Stimulated activated CD8-positive, alpha-beta memory T cell treated with anti-CD3 and anti-CD28 coated beads, Interleukin-15, amount 100 ng/mL, for 48 hours (primary cell): ENCODE results near the gene ST3GAL4.

ENCODE experiments used
- DNase-seq, 2 donors: peaks; one replicate each; pipeline ENCODE4 v3.0.0-alpha.2; 2020; ENCODE audit warnings: low read depth in 2 of 2

ST3GAL4 gene

GRCh38 chr11:126450198-126450597 lies 94.7 kb downstream of the ST3GAL4 start:
- DNase-seq = no peak

DNA sequence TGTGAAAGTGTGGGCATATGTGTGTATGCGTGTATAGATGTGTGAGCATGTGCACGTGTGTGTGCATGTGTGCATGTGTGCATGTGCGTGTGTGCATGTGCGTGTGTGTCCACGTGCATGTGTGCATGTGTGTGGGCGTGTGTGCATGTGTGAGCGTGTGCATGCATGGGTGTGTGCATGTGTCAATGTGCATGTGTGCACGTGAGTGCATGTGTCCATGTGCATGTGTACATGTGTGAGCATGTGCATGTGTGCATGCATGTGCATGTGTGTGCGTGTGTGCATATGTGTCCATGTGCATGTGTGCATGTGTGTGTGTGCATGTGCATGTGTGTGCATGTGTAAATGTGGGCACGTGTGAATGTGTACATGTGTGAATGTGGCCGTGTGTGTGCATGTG lies 95.3 kb downstream of the ST3GAL4 start:
- DNase-seq = no peak

GRCh38 chr11:126451211-126451802 lies 95.8 kb downstream of the ST3GAL4 start:
- DNase-seq = no peak

DNA sequence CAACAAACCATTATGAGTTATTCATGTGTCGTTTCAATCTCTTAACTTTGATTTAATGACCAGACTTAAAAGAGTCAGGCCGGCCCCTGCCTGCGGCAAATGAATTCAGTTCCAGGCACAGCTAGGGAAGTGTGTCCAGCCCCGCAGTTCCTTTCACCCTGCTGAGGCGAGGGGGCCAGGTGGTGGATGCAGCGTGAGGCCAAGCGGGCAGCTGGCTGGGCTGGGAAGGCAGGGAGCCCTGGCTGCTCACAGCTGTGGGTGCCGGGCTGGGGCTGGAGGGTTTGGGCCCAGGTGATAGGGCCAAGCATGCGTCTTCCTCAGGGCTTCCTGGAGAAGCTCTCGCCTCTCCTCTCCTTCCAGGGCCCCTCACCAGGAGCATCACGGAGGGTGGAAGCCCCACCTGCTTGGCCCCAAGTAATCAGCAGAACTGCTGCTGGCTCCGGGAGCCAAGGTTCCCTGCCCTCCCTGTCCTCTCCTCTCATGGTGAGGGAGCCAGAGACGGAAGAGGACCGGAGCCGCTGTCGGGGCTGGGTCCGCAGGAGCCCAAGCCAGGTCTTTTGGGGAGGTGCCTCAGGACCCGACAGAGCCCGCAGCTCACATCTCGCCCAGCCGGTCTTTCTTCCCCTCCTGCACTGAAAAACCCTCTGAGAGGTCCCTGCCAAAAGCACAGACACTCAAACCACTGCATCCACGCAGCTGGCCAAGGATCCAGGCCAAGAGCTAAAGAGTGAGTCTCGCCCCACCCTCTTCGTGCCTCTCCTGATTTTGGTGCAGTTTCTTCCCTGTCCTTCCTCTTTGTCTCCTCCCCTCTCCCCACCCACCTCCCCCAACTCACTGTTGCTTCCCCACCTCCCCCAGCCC lies 97.0 kb downstream of the ST3GAL4 start:
- no peak for DNase-seq

- no peak for DNase-seq
Measured at GRCh38 chr11:126456089-126456488, 100.6 kb downstream of the ST3GAL4 start.

- DNase-seq = no peak
Measured at GRCh38 chr11:126456783-126457542, 101.5 kb downstream of the ST3GAL4 start.

GRCh38 chr11:126457817-126458216 lies 102.3 kb downstream of the ST3GAL4 start:
- DNase-seq = no peak

- DNase-seq = no peak
Measured at GRCh38 chr11:126459691-126460281, 104.3 kb downstream of the ST3GAL4 start.

GRCh38 chr11:126460417-126461095 lies 105.1 kb downstream of the ST3GAL4 start:
- no peak for DNase-seq

DNA sequence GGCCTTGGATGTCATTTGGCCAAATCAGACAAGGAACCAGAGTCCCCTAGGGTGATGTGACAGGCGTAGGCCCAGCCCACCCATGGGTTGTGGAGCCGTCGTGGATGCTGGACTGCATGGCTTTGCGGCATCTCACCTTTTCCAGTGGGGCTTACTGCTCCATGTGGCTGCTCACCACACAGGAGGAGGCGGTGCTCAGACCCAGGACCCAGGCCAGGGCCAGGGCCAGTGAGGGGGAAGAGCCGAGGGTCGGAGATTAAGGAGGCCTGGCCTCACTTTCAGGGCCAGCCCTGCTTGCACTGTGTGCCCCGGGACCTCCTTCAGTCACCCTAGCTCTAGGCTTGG lies 105.6 kb downstream of the ST3GAL4 start:
- no peak for DNase-seq

- no peak for DNase-seq
Measured at GRCh38 chr11:126461996-126462395, 106.5 kb downstream of the ST3GAL4 start.

- DNase-seq = no peak
Measured at GRCh38 chr11:126462422-126462821, 106.9 kb downstream of the ST3GAL4 start.
